ENCODE results near the gene FRAT1. TPM values are rescaled to one million over a fixed set of nuclear protein-coding genes. Genes with fewer than 3 reads are reported as not detected.
"Not testable (repeated sequence)": the region's sequence is repeated elsewhere in the genome, so short reads cannot be mapped to it uniquely, and the experiment has no call there.

FRAT1 gene
- total RNA-seq, 1 experiment from 2014 or later, result 2.1 TPM

DNA sequence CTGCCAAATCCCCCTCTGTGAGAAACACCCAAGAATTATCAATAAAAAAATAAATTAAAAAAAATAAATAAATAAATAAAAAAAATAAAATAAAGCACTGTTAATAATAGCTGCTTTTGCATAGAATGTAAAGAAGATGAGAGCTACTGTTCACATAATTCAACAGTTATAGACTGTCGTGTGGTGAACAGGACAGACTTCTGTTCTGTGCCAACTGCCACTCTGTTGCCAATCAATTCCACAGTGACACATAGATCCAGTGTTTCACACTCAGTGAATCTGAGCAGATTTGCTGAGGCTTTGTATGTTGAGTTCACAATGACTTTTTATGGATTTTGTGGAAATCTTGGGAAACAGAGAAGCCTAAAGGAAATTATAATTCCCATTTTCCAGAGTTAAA, 41.5 kb upstream of the FRAT1 start:
- Mint-ChIP-seq H3K27ac (ENCODE audit: unreplicated experiment) (no peak overlapping the region), H3K36me3 (ENCODE audit: insufficient read depth, unreplicated experiment) (no peaks in the 10 kb centered on the region), H3K27me3 (ENCODE audit: unreplicated experiment) (no peaks in the 10 kb centered on the region), H3K4me3 (ENCODE audit: low read depth, unreplicated experiment) (no peak overlapping the region), H3K4me1 (ENCODE audit: low read depth, unreplicated experiment) (no peaks in the 10 kb centered on the region), H3K9me3 (ENCODE audit: low read depth, unreplicated experiment) (no peaks in the 10 kb centered on the region)
- no TSS peak for BruUV-seq (replicated peaks)
- TF ChIP-seq CTCF (IDR thresholded peaks at IDR 0.05; ENCODE audit: unreplicated experiment), result no peak
- CTCF ChIA-PET, result no interaction called here
- intact Hi-C loops (cut with micrococcal nuclease; ENCODE audit: unreplicated experiment), result no loop called here
- no peak for DNase-seq

- no TSS peak for BruUV-seq (replicated peaks)
Measured at GRCh38 chr10:97278491-97278989, 40.5 kb upstream of the FRAT1 start.

DNA sequence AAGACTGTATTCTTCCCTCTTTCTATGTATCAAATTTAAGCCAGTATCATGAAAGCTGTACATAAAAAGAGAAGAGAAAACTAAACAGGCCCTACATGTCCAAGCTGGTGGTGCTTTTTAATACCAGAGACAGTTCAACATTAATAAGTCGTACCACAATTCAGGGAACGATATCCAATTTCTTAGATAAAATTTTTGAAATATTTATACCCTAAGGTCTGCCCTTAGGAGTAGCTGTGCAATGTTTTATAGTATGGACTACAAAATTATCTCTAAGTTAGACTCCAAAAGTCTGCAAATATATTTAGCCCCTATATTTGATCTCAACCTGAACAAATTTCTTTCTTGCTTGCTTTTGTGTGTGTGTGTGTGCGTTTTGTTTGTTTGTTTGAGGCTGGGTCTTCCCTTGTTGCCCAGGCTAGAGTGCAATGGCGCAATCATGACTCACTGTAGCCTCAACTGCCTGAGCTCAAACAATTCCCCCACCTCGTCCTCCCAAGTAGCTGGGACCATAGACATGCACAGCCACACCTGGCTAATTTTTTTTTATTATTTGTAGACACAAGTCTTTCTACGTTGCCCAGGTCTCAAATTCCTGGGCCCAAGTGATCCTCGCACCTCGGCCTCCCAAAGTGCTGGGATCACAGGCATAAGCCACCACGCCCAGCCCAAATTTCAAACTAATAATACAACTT, 39.8 kb upstream of the FRAT1 start:
- no peaks in the 10 kb centered on the region for H3K36me3 Mint-ChIP-seq (ENCODE audit: insufficient read depth, unreplicated experiment)
- no peak overlapping the region for H3K27ac Mint-ChIP-seq (ENCODE audit: unreplicated experiment)
- CTCF ChIA-PET, result interaction anchor here (0.8 to 1.2 kb wide), 6 partner anchors 40 to 121 kb away, joined by 3 to 9 read pairs (median 4); partner anchors contain the start of genes FRAT1 and RRP12
- no peak for DNase-seq
- no TSS peak for BruUV-seq (replicated peaks)
- no peaks in the 10 kb centered on the region for H3K9me3 Mint-ChIP-seq (ENCODE audit: low read depth, unreplicated experiment)
- H3K4me3 Mint-ChIP-seq (ENCODE audit: low read depth, unreplicated experiment), result no peak overlapping the region
- H3K4me1 Mint-ChIP-seq (ENCODE audit: low read depth, unreplicated experiment), result no peaks in the 10 kb centered on the region
- no peaks in the 10 kb centered on the region for H3K27me3 Mint-ChIP-seq (ENCODE audit: unreplicated experiment)
- no peak for TF ChIP-seq CTCF (IDR thresholded peaks at IDR 0.05; ENCODE audit: unreplicated experiment)
- intact Hi-C loops (cut with micrococcal nuclease; ENCODE audit: unreplicated experiment), result loop anchor here (2.0 kb wide), 2 partner anchors 54 to 76 kb away; no protein-coding TSS in a partner anchor

More at GRCh38 chr10:97278491-97278989, 40.5 kb upstream of the FRAT1 start:
- H3K27me3 Mint-ChIP-seq (ENCODE audit: unreplicated experiment), result no peaks in the 10 kb centered on the region
- H3K4me1 Mint-ChIP-seq (ENCODE audit: low read depth, unreplicated experiment), result no peaks in the 10 kb centered on the region
- no peak overlapping the region for H3K4me3 Mint-ChIP-seq (ENCODE audit: low read depth, unreplicated experiment)
- no peak for DNase-seq
- CTCF ChIA-PET, result interaction anchor here (0.8 to 1.2 kb wide), 6 partner anchors 41 to 122 kb away, joined by 3 to 9 read pairs (median 4); partner anchors contain the start of genes FRAT1 and RRP12
- intact Hi-C loops (cut with micrococcal nuclease; ENCODE audit: unreplicated experiment), result loop anchor here (2.0 kb wide), 2 partner anchors 54 to 76 kb away; no protein-coding TSS in a partner anchor
- H3K36me3 Mint-ChIP-seq (ENCODE audit: insufficient read depth, unreplicated experiment), result no peaks in the 10 kb centered on the region
- H3K27ac Mint-ChIP-seq (ENCODE audit: unreplicated experiment), result no peak overlapping the region
- peak; percentile 14 for TF ChIP-seq CTCF (IDR thresholded peaks at IDR 0.05; ENCODE audit: unreplicated experiment)
- no peaks in the 10 kb centered on the region for H3K9me3 Mint-ChIP-seq (ENCODE audit: low read depth, unreplicated experiment)

DNA sequence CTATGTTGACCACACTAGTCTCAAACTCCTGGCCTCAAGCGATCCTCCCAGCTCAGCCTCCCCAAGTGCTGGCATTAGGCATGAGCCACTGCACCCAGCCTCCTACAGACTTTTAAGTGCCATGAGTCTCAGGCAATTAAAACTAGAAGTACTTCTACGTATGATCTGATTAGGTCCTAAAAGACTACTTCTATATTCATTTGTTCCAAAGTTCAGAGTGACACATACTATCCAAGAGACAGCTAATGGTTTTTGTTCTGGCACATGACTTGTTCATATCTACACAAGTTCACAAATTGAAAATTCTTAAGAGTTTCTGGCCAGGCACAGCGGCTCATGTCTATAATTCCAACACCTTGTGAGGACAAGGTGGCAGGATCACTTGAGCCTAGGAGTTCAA, 38.3 kb upstream of the FRAT1 start:
- H3K27me3 Mint-ChIP-seq (ENCODE audit: unreplicated experiment), result no peaks in the 10 kb centered on the region
- BruUV-seq (replicated peaks), result no TSS peak
- TF ChIP-seq CTCF (IDR thresholded peaks at IDR 0.05; ENCODE audit: unreplicated experiment), result no peak
- CTCF ChIA-PET, result no interaction called here
- no peaks in the 10 kb centered on the region for H3K9me3 Mint-ChIP-seq (ENCODE audit: low read depth, unreplicated experiment)
- H3K27ac Mint-ChIP-seq (ENCODE audit: unreplicated experiment), result no peak overlapping the region
- intact Hi-C loops (cut with micrococcal nuclease; ENCODE audit: unreplicated experiment), result no loop called here
- no peak for DNase-seq
- H3K36me3 Mint-ChIP-seq (ENCODE audit: insufficient read depth, unreplicated experiment), result no peaks in the 10 kb centered on the region
- no peak overlapping the region for H3K4me3 Mint-ChIP-seq (ENCODE audit: low read depth, unreplicated experiment)
- no peaks in the 10 kb centered on the region for H3K4me1 Mint-ChIP-seq (ENCODE audit: low read depth, unreplicated experiment)

GRCh38 chr10:97290076-97290475, 29.0 kb upstream of the FRAT1 start:
- H3K4me1 Mint-ChIP-seq (ENCODE audit: low read depth, unreplicated experiment); H3K4me3 Mint-ChIP-seq (ENCODE audit: low read depth, unreplicated experiment); H3K9me3 Mint-ChIP-seq (ENCODE audit: low read depth, unreplicated experiment); CTCF ChIA-PET; H3K27me3 Mint-ChIP-seq (ENCODE audit: unreplicated experiment); DNase-seq; H3K27ac Mint-ChIP-seq (ENCODE audit: unreplicated experiment); intact Hi-C loops (cut with micrococcal nuclease; ENCODE audit: unreplicated experiment); BruUV-seq (replicated peaks): not testable (repeated sequence)
- peaks cover 17% of the 10 kb centered on the region for H3K36me3 Mint-ChIP-seq (ENCODE audit: insufficient read depth, unreplicated experiment)

DNA sequence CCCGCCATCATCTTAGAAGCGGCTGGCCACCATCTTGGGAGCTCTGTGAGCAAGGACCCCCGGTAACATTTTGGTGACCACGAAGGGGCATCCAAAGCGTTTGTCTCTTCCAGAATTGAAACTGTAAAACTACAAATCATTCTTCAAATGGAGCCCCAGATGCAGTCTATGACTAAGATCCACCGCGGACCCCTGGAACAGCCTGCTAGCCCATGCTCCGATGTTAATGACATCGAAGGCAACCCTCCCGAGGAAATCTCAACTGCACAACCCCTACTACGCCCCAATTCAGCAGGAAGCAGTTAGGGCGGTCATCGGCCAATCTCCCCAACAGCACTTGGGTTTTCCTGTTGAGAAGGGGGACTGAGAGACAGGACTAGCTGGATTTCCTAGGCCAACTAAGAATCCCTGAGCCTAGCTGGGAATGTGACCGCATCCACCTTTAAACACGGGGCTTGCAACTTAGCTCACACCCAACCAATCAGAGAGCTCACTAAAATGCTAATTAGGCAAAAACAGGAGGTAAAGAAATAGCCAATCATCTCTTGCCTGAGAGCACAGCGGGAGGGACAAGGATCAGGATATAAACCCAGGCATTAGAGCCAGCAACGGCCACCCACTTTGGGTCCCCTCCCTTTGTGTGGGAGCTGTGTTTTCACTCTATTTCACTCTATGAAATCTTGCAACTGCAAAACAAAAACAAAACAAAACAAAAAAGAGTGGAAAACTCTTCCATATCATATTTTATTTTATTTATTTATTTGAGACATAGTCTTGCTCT, 28.3 kb upstream of the FRAT1 start:
- DNase-seq; H3K4me1 Mint-ChIP-seq (ENCODE audit: low read depth, unreplicated experiment); intact Hi-C loops (cut with micrococcal nuclease; ENCODE audit: unreplicated experiment); H3K27me3 Mint-ChIP-seq (ENCODE audit: unreplicated experiment); H3K27ac Mint-ChIP-seq (ENCODE audit: unreplicated experiment); BruUV-seq (replicated peaks); H3K9me3 Mint-ChIP-seq (ENCODE audit: low read depth, unreplicated experiment): not testable (repeated sequence)
- CTCF ChIA-PET, result interaction anchor here (2.0 kb wide), 1 partner anchor 42 kb away, joined by 8 read pairs; no protein-coding TSS in a partner anchor
- Mint-ChIP-seq H3K4me3 (ENCODE audit: low read depth, unreplicated experiment) (peak overlapping the region; percentile 75), H3K36me3 (ENCODE audit: insufficient read depth, unreplicated experiment) (peaks cover 17% of the 10 kb centered on the region)

Data from Calu3 (cell line).